ENCODE results near the gene EIF4E3.

The EIF4E3 gene

GRCh38 chr3:71671216-71671845, 53.9 kb downstream of the EIF4E3 start:
- DNase-seq (ENCODE audit: extremely low read depth, insufficient read length), result no peak
- H3K27me3 ChIP-seq (replicated peaks; ENCODE audit: control insufficient read depth, insufficient read depth, low read length), result no peaks in the 10 kb centered on the region
- TF ChIP-seq, protein P1, sequence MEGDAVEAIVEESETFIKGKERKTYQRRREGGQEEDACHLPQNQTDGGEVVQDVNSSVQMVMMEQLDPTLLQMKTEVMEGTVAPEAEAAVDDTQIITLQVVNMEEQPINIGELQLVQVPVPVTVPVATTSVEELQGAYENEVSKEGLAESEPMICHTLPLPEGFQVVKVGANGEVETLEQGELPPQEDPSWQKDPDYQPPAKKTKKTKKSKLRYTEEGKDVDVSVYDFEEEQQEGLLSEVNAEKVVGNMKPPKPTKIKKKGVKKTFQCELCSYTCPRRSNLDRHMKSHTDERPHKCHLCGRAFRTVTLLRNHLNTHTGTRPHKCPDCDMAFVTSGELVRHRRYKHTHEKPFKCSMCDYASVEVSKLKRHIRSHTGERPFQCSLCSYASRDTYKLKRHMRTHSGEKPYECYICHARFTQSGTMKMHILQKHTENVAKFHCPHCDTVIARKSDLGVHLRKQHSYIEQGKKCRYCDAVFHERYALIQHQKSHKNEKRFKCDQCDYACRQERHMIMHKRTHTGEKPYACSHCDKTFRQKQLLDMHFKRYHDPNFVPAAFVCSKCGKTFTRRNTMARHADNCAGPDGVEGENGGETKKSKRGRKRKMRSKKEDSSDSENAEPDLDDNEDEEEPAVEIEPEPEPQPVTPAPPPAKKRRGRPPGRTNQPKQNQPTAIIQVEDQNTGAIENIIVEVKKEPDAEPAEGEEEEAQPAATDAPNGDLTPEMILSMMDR (IDR thresholded peaks at IDR 0.05; ENCODE audit: insufficient read depth, low read length, poor library complexity, severe bottlenecking), result no peak
- H3K36me3 ChIP-seq (ENCODE audit: control insufficient read depth, insufficient read depth, low read length), result no peaks in the 10 kb centered on the region
- no peak overlapping the region for H3K4me3 ChIP-seq (replicated peaks; ENCODE audit: low read depth, low read length)

DNA sequence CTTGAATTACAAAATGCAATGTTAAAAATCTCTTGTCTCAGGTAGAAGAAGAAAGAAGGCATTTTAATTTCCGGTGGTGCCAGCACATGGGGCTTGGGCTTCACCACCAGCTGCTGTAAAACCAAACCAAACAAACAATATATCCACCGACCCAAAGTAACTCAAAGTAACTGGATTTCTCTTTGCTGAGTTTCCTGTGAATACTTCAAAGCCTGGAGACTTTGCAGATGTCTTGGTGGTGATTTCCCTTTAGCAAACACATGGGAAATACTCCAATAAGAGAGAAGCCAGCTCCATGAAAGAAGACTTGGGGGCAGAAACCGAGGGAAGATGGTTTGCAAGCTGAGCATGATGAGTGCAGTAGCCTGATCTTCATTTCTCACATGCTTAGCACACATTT, 62.6 kb downstream of the EIF4E3 start:
- TF ChIP-seq, protein P1 (IDR thresholded peaks at IDR 0.05; ENCODE audit: insufficient read depth, low read length, poor library complexity, severe bottlenecking), result no peak
- Histone ChIP-seq H3K4me3 (replicated peaks; ENCODE audit: low read depth, low read length) (no peak overlapping the region), H3K27me3 (replicated peaks; ENCODE audit: control insufficient read depth, insufficient read depth, low read length) (peaks cover 1% of the 10 kb centered on the region), H3K36me3 (ENCODE audit: control insufficient read depth, insufficient read depth, low read length) (no peaks in the 10 kb centered on the region)
- DNase-seq (ENCODE audit: extremely low read depth, insufficient read length), result no peak

DNA sequence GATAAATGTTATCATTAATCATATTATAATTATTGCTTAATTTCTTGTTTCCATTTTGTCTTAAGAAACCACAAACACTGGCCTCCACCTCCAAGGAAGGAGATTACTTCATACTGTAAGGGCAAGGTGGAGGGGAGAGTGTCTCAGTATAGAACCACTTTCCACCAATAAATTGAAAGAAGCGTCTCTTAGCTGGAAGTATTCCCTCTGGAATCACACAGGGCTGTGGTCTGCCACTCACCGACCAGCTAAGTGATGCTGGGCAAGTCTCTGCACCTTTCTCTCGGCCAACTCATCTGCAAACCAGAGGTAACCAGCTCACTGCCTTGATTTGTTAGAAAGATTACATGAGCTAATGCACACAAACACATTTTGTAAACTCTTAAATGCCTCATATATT, 63.1 kb downstream of the EIF4E3 start:
- TF ChIP-seq, protein P1 (IDR thresholded peaks at IDR 0.05; ENCODE audit: insufficient read depth, low read length, poor library complexity, severe bottlenecking), result no peak
- H3K4me3 ChIP-seq (replicated peaks; ENCODE audit: low read depth, low read length), result no peak overlapping the region
- H3K27me3 ChIP-seq (replicated peaks; ENCODE audit: control insufficient read depth, insufficient read depth, low read length), result peaks cover 1% of the 10 kb centered on the region
- no peak for DNase-seq (ENCODE audit: extremely low read depth, insufficient read length)
- no peaks in the 10 kb centered on the region for H3K36me3 ChIP-seq (ENCODE audit: control insufficient read depth, insufficient read depth, low read length)

GRCh38 chr3:71659864-71660591, 65.2 kb downstream of the EIF4E3 start:
- DNase-seq (ENCODE audit: extremely low read depth, insufficient read length), result no peak
- no peak overlapping the region for H3K4me3 ChIP-seq (replicated peaks; ENCODE audit: low read depth, low read length)
- TF ChIP-seq, protein P1 (IDR thresholded peaks at IDR 0.05; ENCODE audit: insufficient read depth, low read length, poor library complexity, severe bottlenecking), result no peak
- peaks cover 1% of the 10 kb centered on the region for H3K27me3 ChIP-seq (replicated peaks; ENCODE audit: control insufficient read depth, insufficient read depth, low read length)
- no peaks in the 10 kb centered on the region for H3K36me3 ChIP-seq (ENCODE audit: control insufficient read depth, insufficient read depth, low read length)

- TF ChIP-seq, protein P1 (IDR thresholded peaks at IDR 0.05; ENCODE audit: insufficient read depth, low read length, poor library complexity, severe bottlenecking), result no peak
- no peak for DNase-seq (ENCODE audit: extremely low read depth, insufficient read length)
- H3K27me3 ChIP-seq (replicated peaks; ENCODE audit: control insufficient read depth, insufficient read depth, low read length), result peaks cover 1% of the 10 kb centered on the region
- no peak overlapping the region for H3K4me3 ChIP-seq (replicated peaks; ENCODE audit: low read depth, low read length)
- H3K36me3 ChIP-seq (ENCODE audit: control insufficient read depth, insufficient read depth, low read length), result no peaks in the 10 kb centered on the region
Measured at GRCh38 chr3:71657831-71658530, 67.2 kb downstream of the EIF4E3 start.

Data from GM06990 (cell line).